Hepatocyte (in vitro differentiated cells): ENCODE data around the gene PACS1.

Source experiments
- CTCF ChIP-seq: fragments of 200-600 bp; sonication (generic); IDR thresholded peaks from 2 replicates; pipeline ENCODE4 v1.5.1; 2016; ENCODE audit warnings: antibody characterized with exemption, mild to moderate bottlenecking; ENCODE audit not compliant: poor library complexity
- EZH2 ChIP-seq: fragments of 200-600 bp; sonication (generic); IDR thresholded peaks from 2 replicates; pipeline ENCODE4 v1.6.1; 2016; ENCODE audit warnings: antibody characterized with exemption, mild to moderate bottlenecking, borderline replicate concordance
- EZH2phosphoT487 ChIP-seq: fragments of 200-600 bp; sonication (generic); IDR thresholded peaks from one replicate; pipeline ENCODE4 v1.6.1; 2018; ENCODE audit warnings: antibody characterized with exemption, mild to moderate bottlenecking, low read depth, moderate library complexity; ENCODE audit not compliant: unreplicated experiment, severe bottlenecking

- TF ChIP-seq CTCF = no peak
- TF ChIP-seq EZH2 = no peak
- TF ChIP-seq EZH2phosphoT487 = no peak
Measured at GRCh38 chr11:66283461-66284105, 213.5 kb downstream of the PACS1 start.
